HG03135 (cell line): ENCODE results near the gene DCAKD.
A peak's percentile ranks its signal among the peaks of the same experiment; 100 is the strongest.
"Not testable (repeated sequence)": the region's sequence is repeated elsewhere in the genome, so short reads cannot be mapped to it uniquely, and the experiment has no call there.

Experiments used
- ATAC-seq: cut with Tn5 transposase; IDR thresholded peaks from one replicate; pipeline ENCODE4 v1.9.1; 2021; ENCODE audit warnings: mild to moderate bottlenecking, moderate library complexity; ENCODE audit not compliant: unreplicated experiment

Gene DCAKD

DNA sequence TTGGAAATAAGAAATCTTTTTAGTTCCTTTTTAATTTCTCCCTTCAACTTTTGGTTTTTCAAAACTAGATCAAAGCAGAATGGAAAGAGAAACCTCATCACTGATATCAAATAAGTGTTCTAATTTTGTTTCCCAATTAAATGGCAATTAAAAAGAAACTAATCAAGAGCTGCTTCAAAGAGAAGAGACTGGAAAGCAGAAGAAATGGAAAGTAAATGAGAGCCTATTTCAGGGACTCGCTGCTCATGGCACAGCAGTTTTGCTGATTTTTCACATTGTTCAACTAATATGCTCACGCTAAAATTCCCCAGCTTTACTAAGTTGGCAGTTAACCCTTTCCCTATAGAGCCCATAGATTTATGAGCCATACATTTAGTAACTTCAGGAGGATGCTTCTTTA is 16.2 kb upstream of the DCAKD start:
- no peak for ATAC-seq

DNA sequence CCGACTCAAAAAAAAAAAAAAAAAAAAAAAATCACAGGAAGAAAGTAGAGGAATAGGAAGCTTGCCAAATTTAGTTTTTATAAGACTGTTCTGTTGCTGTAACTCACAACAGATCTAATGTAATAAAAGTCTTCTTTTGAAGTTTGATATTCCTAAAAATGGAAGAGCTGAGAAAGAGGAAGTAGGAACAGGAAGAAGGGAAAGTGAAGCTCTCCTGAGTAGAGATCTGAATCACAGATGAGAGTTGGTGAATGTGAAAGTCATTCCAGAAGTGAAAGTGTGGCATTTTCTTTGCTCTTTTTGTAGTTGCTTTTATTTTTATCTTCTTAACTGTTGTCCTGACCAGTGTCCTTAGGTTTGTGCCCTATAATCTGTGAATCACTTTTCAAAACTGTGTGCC is 11.8 kb upstream of the DCAKD start:
- no peak for ATAC-seq

GRCh38 chr17:45061606-45062205 is 10.3 kb upstream of the DCAKD start:
- no peak for ATAC-seq

DNA sequence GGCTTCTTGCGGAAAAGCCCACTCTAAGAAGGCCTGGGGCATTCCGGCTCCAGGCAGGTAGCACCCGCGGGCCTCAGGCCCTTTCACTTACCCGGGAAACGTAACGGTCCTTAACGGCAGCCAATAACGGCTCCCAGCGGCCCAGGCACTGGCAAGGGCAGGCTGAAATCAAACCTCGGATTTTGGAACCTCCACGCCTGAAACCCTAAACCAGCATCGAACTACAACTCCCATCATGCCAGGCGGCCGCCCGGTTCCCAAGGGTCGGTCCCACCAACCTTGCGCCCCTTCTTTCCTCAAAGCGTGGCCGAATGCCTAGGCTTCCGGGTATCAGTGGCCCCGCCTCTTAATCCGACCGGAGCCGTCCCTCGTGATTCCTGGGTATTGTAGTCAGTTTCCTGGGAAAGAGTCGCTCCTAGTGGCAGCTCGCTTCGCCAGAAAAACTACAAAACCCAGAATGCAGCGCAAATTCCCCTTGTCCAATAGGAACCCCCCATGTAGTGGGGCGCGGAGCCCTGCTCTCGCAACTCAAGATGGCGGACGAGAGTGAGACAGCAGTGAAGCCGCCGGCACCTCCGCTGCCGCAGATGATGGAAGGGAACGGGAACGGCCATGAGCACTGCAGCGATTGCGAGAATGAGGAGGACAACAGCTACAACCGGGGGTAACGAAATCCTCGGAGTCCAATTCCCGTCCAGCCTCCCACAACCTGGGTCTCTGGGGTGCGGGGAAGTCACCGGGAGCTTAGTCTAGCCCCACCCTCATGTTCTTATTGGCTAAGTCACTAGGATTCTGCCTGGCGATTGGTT is 9.6 kb upstream of the DCAKD start, which contains the start of gene NMT1:
NMT1 (plus strand) TSS at position 521 of the 809 bp plus-strand sequence; CDS start at position 534, 13 bp downstream.
- peak; percentile 85 for ATAC-seq

- no peak for ATAC-seq
These were observed 9.0 kb upstream of the DCAKD start for GRCh38 chr17:45060382-45060796.

DNA sequence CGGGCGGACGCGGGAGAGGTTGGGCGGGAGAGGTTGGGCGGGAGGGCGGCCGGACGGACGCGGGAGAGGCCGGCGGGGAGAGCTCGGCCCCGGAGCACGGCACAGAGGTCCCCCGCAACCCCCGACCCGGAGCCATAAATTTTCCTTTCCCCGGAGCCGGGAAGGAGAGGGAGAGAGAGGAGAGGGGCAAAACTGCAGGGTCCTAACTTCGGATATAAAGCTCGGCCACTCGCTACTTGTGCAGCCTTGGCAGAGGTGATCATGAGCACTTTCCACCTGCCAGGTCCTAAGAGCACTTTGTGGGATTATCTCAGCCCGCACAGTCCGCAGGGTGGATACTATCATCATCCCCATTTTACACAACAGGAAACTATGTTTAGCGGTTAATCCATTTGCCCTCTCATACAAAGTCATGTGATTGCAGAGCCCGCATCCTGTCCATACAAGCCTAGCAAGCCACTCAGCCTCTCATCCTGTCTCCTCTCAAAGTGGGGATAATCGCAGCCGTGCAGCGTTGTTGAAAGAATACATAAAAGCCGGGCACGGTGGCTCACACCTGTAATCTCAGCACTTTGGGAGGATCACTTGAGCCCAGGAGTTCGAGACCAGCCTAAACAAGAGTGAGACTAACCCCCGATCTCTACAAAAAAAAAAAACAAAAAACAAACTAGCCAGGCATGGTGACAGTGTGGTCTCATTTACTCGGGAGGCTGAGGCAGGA is 780 bp upstream of the DCAKD start:
- no peak for ATAC-seq

- ATAC-seq, result not testable (repeated sequence)
These were observed 254 bp upstream of the DCAKD start for GRCh38 chr17:45051720-45052051.

- peak; percentile 9 for ATAC-seq
These were observed 862 bp downstream of the DCAKD start for GRCh38 chr17:45050481-45051059.

DNA sequence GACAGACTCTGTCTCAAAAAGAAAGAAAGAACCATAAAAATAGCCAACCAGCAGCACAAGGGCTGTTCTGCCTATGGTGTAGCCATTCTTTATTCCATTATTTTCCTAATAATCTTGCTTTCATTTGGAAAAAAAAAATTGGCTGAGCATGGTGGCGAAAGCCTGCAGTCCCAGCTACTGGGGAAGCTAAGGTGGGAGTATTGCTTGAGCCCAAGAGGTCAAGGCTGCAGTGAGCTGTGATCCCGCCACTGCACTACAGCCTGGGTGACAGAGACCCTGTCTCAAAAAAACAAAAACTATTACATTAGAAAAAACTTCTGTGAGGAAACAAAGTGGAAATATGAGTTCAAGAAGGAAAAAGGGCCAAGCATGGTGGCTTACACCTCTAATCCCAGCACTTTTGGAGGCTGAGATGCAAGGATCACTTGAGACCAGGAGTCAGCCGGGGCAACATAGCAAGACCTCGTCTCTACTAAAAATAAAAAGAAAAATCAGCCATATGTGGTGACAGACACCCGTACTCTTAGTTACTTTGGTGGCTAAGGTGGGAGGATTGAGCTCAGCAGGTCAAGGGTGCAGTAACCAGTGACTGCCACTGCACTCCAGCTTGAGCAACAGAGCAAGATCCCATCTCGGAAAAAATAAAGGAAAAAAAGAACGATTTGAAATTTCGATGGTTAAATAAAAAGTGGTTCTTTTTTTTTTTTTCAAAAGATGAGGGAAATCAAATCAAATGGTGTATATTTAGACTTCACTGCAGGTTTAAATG is 2.5 kb downstream of the DCAKD start:
- no peak for ATAC-seq

- ATAC-seq, result no peak
These were observed 4.8 kb downstream of the DCAKD start for GRCh38 chr17:45046537-45047125.

- no peak for ATAC-seq
These were observed 7.5 kb downstream of the DCAKD start for GRCh38 chr17:45043813-45044540.

DNA sequence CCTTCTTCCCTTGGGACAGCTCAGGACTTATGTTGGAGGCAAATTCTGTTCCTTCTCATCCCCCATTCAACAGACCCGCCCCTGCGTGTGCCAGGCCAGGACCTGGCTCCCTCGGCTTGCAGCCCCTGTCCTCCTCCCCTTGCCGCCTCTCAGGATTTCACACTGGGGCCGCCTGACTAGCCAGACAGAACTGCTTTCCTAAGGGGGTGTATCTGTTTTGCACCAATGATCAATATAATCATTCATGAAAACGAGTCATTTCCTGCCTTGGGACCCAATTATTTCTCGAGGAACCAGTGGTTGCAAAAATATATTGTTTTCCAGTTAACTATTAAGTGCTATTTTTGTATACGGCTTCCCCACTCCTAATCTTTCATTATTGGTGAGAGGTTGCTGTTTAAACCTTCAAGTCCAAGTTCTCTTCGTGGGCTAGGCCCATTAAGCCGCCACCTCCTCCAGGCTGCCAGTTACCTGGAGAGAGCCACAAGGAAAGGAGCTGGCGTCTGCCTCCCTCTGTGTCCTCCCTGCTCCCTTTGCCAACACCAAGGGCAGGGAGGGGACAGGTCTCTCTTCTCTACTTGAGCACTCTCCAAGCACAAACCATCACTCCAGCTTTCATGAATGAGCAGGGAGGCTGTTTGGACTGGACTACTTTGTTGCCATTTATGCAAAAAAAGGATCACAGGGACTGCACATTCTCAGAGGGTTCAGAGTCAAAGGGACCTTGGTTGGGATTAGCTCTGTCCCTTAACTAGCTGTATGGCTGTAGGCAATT is 8.9 kb downstream of the DCAKD start:
- ATAC-seq, result no peak

DNA sequence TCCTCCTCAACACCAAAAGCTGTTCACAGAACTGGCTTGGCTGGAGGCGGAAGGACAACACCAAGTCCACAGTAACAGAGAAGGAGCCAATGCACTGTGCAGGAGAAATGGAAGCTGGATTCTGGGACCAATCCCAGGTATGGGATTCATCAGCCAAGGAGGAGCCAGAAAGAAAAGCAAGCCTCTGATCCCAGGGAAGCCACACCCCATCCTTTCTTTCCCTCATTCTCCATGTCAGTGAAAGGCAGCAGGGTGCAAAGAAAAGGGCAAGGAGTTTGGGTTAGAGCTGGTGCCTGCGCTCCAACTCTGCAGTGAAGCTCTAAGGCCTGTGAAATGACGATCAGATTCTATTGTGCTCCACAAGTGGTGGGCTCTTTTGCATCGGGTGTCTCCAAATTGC is 11.0 kb downstream of the DCAKD start:
- no peak for ATAC-seq

GRCh38 chr17:45038728-45039634 is 12.5 kb downstream of the DCAKD start:
- ATAC-seq, result no peak

DNA sequence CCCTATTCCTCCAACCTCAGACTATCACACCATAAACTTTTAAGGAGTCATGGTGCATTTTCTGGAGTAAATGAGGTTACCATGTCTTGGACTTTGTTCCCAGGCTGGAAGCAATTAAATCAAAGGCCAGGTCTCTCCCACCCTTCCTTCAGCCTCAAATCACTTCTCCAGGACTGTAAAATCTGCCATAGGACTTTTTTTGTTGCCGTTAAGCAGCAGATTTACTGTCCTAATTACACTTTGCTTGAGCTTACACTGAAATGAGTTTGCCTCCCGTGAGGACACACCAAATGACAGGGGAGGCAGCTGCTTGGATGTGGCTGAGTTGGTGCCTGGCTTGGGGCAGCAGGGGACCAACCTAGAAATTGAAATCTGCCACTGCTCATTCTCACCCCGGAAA is 14.7 kb downstream of the DCAKD start:
- no peak for ATAC-seq

- no peak for ATAC-seq
These were observed 15.6 kb downstream of the DCAKD start for GRCh38 chr17:45035848-45036247.

- ATAC-seq, result no peak
These were observed 16.8 kb downstream of the DCAKD start for GRCh38 chr17:45034599-45034998.

DNA sequence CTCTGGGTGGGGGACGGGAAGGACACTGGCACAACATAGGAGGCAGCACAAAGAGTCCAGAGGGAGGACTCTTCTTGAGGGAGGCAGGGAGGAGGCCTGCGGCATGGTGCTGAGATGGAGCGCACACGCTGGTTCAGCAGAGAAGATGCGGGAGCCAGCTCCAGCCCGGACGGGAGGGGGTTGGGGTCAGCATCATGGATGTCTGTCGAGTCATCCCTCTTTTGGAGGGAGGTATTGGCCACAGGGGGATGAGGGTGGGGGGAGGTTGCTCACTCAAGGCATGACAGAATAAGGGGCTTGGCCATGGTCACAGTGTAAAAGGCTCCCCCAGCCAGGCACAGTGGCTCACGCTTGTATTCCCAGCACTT is 19.3 kb downstream of the DCAKD start:
- no peak for ATAC-seq
